M059J (cell line): ENCODE results near the gene DSG1. TPM values are rescaled to one million over a fixed set of nuclear protein-coding genes. Genes with fewer than 3 reads are reported as not detected.
"Not testable (repeated sequence)": the region's sequence is repeated elsewhere in the genome, so short reads cannot be mapped to it uniquely, and the experiment has no call there.

Experiments used
- DNase-seq: peaks from one replicate; pipeline ENCODE4 v3.0.0-alpha.2; 2012; ENCODE audit warnings: low read depth
- total RNA-seq: library from RNA; depleted of rRNA; stranded (reverse); fragments of >200 nt; shearing (Covaris generic); gene quantifications from 2 replicates; pipeline ENCODE4 v1.2.3, GENCODE V29; 2014

Gene DSG1
- total RNA-seq, 1 experiment from 2014 or later = not detected

DNA sequence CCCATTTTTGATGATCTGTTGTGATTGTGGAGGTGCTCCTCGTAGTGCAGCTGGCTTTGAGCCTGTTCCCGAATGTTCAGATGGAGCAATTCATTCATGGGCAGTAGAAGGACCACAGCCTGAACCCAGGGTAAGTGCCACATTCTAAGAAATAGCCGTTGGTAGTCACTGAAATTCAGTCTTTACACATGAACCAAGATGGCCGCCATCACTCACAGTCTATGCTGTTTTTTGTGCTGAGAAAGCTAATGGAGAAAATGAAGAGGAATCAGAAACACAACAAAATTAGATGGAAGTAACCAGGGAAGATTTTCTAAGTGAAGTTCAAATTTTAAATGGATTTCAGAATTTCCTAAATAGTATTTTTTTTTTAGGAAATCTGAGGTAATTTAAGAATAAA is 25.5 kb downstream of the DSG1 start:
- DNase-seq = no peak

DNA sequence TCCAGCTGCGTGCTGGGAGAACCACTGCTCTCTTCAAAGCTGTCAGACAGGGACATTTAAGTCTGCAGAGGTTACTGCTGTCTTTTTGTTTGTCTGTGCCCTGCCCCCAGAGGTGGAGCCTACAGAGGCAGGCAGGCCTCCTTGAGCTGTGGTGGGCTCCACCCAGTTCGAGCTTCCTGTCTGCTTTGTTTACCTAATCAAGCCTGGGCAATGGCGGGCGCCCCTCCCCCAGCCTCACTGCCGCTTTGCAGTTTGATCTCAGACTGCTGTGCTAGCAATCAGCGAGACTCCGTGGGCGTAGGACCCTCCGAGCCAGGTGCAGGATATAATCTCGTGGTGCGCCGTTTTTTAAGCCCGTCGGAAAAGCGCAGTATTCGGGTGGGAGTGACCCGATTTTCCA is 35.4 kb downstream of the DSG1 start:
- DNase-seq = not testable (repeated sequence)

DNA sequence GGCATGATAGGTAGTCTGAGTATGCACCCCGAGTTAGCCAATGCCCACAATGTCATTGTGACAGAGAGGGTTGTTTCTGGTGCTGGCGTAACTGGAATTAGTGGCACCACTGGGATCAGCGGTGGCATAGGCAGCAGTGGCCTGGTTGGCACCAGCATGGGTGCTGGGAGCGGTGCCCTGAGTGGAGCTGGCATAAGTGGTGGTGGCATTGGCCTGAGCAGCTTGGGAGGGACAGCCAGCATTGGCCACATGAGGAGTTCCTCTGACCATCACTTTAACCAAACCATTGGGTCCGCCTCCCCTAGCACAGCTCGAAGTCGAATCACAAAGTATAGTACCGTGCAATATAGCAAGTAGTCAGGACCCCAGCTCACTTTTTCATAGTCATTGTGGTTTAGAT is 37.0 kb downstream of the DSG1 start:
- DNase-seq = no peak

DNA sequence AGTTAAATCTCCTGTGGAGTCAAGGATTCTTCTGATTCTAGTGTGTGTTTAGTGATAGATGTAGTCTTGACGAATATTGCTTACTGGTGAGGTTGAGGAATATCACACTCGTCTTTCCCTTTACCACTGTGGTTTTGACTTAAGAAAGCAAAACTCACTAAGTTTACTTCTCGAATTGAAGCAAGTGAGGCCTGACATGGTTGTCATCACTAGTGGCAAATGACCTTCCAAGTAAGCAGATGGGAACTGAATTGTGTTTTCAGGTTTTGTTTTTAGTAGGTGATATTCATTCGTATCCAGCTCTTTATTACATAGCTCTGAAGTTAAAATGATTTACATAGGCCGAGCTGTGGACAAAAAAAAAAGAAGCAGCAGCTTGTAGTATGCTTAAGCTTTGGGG is 38.1 kb downstream of the DSG1 start:
- DNase-seq = no peak

DNA sequence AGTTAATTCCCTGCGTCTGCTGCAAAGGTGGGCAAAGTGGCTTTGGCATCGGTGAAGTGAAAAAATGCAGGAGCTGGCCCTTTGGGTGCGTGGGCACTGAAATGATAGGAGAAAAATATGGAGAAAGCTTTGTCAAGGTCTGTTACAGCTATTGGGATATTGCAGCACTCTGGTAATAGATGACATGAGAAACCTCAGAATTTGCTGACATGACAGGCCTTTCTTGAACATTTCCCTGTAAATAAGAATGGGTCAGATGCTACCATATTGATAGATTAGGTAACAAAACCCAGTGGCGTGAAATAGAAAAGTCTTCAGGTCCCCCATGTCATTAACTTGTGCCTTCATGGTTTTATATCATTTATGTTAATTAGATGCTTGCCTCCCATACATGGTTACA is 46.2 kb downstream of the DSG1 start:
- no peak for DNase-seq

DNA sequence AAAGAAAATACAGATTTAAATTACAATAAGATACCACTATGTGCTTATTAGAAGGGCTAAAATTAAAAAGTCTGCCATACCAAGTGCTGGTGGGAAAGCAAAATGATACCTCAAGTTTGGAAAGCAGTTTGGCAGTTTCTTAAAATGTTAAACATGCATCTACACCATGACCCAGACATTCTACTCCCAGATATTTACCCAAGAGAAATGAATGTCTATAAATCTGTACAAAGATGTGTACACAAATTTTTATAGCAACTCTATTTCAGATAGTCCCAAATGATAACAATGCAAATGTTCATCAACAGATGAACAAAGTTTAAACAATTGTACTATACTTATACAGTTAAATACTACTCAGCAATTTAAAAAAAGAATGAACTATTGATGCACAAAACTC is 51.5 kb downstream of the DSG1 start:
- DNase-seq = no peak

DNA sequence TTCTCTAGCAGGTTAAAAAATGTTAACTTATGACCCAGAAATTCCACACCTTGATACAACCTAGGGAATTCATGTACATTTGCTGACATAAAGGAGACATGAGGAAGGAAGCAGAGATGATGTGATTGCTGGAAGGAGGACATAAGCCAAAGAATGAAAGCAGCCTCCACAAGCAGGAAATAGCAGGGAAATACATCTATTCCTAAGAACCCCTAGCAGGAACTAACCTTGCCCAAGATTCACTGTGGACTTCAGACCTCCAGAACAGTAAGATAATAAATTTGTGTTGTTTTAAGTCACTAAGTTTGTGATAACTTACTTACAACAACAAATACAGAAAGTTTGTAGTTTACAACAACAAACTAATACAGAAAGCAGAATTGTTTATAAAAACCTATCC is 54.0 kb downstream of the DSG1 start:
- no peak for DNase-seq

DNA sequence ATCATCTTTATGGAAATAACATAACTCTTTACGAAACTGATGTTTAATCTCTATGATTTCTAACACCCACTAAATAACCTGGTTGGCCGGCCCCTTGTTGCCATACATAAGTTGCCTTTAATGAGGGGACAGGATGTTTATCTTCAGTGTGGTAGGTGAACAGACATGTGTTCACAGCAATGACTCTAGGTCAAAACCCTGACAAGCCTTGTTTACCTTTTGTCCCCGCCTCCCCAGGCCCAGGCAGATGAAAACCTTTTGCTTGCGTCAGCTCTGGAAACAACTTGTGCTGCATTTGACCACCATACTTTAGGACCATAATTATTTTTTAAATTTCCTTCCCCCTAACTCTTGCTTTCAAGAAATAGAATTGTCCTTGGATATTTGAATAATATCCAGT is 55.7 kb downstream of the DSG1 start:
- DNase-seq = no peak

DNA sequence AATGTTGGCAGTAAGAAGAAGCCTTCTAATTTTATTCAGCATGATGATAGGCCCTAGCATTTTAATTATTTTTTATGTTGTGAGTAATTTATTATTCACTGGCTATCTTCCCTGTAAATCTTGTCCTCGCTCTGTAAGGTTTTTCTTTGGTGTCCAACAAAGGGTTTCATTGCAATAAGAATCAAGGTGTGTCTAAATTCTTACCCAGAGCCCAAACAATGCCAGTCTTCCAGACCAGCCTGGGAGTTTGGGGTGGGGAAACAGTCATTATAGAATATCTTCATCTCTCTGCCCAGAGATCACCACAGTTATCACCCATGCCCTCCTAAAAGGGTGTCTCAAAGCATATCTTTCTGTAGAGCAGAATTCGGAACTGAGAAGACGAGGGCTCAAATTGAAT is 58.5 kb downstream of the DSG1 start, which contains the start of gene DSG4:
Gene DSG4 (plus strand): TSS at position 301 of the 400 bp plus-strand sequence. CDS start 135 bp downstream, outside the sequence.
- no peak for DNase-seq

DNA sequence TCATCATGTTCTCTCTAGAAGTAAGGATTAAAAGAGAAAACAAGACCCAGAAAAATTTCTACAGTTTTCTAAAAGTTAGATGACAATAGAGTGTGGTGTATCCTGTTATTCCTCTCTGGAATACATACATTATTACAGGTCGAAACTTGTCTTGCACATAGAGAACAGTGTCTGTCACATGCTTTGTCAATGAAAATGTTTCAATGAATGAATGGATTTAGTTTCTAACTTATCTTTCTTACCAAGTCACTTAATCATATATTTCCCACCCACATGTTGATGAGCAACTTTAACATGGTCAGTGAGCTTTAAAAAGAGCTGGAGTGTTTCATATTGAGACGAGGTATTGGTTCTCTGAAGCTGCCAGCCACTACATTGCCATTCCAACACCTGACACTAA is 63.0 kb downstream of the DSG1 start:
- DNase-seq = no peak

DNA sequence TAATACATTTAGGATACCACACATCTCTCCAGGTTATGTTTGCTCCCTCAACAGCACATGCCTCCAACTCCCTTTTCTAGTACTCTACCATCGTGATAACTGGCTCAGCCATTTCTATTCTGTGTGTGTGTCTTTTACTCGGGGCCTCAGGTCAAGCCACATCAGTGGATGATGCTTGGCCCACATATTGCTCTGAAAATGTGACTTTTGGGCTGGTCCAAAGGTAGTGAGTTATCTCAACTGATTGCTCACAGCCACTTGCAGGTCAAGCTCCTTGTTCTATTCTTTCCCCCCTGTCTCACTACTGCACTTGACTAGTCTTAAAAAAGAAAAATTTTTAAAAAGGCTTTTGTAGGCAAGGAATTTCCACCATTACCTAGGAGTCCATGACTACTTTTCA is 64.1 kb downstream of the DSG1 start:
- no peak for DNase-seq

DNA sequence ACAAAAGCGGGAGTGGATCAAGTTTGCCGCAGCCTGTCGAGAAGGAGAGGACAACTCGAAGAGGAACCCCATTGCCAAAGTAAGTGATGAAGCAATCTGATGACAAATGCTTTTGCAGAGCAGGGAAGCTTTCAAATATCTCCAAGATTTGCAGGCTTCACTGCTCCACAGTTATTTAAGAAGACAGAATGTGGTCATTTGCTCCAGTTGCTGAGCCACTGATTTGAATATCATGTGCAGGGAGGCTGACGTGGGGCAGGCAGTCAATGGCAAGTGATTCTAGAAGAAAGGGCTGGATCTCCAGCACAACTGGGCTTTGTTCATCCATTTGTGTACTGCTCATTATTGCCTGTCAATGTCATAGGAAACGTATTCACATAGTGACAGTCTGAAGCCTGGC is 68.8 kb downstream of the DSG1 start:
- DNase-seq = no peak

DNA sequence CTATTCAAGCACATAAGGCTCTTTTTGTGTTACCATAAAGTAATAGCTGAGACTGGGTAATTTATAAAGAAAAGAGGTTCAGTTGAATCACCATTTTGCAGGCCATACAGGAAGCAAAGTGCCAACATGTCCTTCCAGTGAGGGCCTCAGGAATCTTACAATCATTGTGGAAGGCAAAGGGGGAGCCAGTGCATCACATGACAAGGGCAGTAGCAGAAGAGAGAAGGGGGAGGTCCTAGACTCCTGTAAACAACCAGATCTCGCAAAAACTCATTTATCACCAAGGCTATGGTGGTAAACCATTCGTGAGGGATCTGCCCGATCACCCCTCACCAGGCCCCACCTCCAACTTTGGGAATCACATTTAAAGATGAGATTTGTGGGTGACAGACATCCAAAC is 75.3 kb downstream of the DSG1 start:
- no peak for DNase-seq

DNA sequence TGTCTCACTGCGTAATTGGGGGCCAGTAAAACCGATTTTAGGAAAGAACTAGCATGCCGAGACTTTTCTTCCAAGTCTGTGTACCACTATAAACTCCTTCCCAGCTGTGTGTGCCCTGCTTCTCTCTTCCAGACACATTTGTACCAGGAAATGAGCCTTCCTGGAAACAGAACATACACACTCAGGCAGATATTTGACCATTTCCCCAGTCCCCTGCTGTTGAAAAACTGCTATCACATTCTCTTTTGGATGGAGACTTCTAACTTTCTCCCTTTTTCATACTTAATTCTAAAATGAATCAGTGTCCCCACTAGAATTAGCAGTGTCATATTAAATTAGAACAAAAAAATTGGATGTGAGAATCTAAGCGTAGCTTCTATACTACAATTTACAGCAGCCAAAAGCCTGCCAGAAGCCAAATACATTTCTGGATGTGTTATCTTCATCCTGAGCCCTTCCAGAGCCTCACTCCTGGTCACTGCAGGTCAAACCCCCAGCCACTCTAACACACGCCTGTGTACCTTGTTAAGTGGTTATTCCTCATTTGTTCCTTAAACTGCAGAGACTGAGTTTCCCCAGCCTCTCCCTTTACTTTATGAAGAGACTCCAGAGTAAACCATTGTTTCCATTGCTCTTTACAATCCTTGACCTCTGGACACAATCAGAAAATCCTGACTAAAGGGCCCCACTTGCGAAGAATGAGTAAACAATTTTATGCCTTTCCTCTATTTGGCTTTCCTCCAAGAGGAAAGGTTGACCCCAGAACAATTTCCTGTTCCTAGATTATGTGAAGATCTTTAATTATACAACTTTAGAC is 79.0 kb downstream of the DSG1 start:
- no peak for DNase-seq

DNA sequence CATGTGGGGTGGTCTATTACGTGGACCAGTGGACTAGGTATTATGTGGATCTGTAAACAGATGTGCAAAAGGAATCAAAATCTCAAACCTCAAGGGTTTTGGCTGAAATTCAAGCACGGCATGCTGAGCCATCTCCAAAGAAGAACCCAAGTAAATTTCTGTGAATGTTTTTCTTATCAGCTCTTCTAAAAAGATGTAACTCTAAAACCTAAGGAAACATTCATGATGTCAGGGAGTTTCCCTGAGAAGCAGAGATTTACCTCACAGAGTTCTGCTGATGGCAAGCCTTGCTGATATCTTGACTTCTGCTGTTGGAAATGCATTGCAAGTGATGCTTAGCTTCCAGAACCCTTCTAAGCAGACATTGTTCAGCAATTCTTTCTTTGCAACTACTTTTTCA is 80.2 kb downstream of the DSG1 start:
- no peak for DNase-seq

DNA sequence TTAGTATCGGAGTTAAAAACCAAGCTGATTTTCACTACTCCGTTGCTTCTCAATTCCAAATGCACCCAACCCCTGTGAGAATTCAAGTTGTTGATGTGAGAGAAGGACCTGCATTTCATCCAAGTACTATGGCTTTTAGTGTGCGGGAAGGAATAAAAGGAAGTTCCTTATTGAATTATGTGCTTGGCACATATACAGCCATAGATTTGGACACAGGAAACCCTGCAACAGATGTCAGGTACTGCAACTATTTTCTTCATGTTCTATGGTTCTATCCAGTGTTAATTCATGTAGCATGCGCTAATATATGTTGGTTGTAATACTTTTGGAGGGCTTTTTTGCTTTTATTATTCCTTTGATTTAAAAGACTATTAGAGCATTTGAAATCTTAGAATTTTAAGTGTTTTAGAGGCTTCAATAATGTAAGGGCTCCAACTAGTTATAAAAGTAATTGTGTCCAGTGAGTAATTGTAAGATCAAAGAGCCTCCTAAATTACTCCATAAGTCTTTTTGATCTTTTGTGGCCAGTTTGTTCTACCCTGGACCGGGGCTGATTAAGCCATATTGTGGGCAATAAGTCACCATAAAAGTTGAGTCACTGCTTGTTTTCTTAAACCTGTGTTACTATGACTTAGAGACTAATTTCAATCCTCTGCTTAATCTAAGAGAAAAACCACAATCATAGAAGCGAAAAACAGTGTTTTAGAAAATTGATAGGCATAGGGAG is 81.5 kb downstream of the DSG1 start:
- DNase-seq = peak; percentile 7

DNA sequence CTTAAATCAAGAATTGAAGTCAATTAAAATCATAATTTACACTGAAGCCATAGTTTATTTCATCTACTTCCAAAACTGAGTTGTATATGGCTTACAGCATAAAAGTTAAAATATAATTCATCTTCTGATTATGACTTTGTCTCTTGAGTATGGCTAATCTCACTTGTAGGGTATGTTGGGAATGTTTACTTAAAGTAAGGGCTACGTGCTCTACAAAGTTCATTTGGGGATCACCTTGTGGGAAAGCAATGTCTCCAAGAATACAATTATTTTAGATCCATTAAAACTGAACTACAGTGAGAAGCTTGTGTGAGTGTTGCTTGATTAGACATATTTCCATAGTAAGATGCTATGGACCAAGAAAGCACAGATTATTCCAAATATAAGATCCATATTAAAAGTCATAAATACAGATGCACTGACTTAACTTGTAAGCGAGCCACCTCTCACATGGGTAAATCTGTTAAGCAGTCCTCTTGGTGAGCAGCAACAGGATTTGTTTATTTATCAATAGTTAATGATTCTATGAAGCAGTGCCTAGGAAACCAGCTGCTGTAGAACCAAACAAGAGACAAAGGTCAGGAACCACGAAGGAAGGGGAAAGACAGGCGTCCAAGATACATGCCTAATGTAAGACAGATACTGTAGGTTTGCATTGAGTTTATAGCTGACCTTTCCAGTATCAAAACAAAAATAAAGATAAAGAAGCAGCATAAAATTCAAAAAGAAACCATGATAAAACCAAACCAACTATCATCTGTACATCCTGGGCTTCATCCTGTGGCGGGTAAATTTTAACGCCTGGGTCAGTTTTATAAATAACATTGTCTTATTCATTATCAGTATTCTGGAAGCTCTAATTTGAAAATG is 83.4 kb downstream of the DSG1 start:
- DNase-seq = no peak

DNA sequence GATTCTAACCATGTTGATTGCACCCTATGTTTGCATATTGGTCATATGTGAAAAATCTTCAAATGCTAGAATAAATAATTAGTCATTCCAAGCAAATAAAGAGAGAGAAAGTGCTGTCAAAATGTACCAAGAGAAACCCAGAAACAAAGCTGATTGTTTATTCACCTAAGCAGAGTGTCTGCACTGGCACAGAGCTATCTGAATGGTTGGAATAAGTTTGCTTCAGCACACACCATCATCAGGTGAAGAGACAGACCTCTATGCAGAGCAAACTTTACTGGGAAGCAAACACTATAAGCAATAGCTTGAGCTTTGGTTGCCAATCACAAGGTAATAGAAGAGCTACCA is 84.0 kb downstream of the DSG1 start:
- no peak for DNase-seq

DNA sequence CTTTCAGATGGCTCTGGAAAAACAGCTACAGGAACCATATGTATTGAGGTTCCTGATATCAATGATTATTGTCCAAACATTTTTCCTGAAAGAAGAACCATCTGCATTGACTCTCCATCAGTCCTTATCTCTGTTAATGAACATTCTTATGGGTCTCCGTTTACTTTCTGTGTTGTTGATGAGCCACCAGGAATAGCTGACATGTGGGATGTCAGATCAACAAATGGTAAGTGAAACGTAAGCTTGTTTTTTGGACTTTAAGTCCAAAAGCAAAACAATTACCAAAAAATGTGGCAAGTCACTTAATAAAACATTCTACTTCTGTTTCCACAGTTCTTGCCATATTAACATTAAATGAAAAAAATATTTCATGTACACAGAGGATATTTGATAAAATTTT is 85.4 kb downstream of the DSG1 start:
- no peak for DNase-seq
